Occipital lobe (tissue), 2 donors: ENCODE measurements around the gene G3BP1. TPM values are rescaled to one million over a fixed set of nuclear protein-coding genes. Genes with fewer than 3 reads are reported as not detected.
"Not testable (repeated sequence)": the region's sequence is repeated elsewhere in the genome, so short reads cannot be mapped to it uniquely, and the experiment has no call there.

Experiments used
- DNase-seq: peaks from one replicate; lab custom pipeline; 2025; lab: John Stamatoyannopoulos, UW
- total RNA-seq: library from RNA; depleted of rRNA; stranded (reverse); fragments of >200 nt; gene quantifications from one replicate; pipeline ENCODE4 v1.2.3, GENCODE V29; 2014

The G3BP1 gene
- total RNA-seq, 1 donor from 2014 or later: 86.7 TPM

- not testable (repeated sequence) for DNase-seq
Observed at GRCh38 chr5:151860867-151861266, 89.1 kb downstream of the G3BP1 start.

Other genes starting within 250 kb of the G3BP1 start
- gene FAT2, start 180.6 kb upstream of the G3BP1 start, total RNA-seq: 0.31 TPM
- 90.8 TPM for gene SPARC, start 85.0 kb upstream of the G3BP1 start, total RNA-seq
- 16.5 TPM for gene ATOX1, start 13.3 kb upstream of the G3BP1 start, total RNA-seq
- gene GLRA1, start 152.9 kb downstream of the G3BP1 start, total RNA-seq: 0.16 TPM